Stimulated activated CD8-positive, alpha-beta memory T cell treated with anti-CD3 and anti-CD28 coated beads, Interleukin-12 subunit alpha, Interleukin-12 subunit beta, amount 100 ng/mL, for 1 hour (primary cell): ENCODE data around the gene RAB6D.
"Not testable (repeated sequence)": the region's sequence is repeated elsewhere in the genome, so short reads cannot be mapped to it uniquely, and the experiment has no call there.

ENCODE experiments used
- DNase-seq: peaks from one replicate; pipeline ENCODE4 v3.0.0-alpha.2; 2020; ENCODE audit warnings: low read depth

Gene RAB6D

DNA sequence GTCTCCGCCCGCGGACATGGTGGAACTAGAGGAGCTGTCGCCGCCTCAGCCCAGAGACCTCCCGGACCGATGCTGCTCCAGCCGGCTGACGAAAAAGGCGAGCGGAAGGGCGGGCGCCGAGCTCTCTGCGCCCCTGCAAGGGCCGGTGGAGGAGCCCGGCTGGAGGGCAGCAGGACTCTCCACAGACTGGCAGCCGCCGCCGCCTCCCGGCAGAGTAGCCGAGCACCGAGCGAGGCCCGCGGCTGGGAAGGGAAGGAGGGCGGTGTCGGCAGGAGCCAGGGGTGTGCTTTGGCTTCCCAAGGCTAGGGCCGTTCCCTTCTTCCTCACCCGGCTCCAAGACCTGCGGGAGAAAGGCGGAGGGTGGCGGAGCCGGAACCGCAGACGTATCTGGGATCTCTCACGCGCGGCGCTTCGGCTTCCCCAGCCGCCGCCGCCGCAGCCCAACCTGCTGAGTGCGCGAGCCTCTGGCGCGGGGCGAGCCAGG is at the start of gene RAB6D:
Gene RAB6D (minus strand): TSS at position 466 of the 484 bp plus-strand sequence. CDS start 448 bp downstream, at position 18.
- not testable (repeated sequence) for DNase-seq

DNA sequence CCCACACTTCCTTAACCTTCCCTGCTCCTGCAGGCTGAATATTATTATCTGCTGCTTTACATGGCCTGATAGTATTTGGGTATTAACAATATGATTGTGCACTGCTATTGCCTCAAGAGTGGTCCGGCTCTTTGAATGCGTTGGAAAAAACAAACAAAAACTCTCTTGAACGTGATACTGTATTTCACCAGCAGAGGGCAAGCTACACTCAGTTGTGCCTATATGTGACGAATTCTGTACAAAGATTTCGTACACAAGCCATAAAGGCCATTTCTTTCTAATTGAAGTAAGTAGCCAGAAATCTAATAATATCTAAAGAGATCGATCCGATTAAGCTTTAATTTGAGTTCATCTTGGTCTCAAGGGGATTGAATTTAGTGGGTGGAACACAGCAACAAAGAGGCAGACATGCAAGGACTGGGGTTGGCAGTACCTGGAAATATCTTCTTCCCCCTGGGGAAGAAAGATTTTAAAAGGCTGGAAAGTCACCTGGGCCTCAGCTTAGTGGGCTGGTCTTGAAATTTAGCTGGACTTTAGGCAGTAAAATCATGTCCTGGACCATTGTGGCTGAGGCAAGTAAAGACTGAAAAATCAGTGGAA is 49.3 kb upstream of the RAB6D start:
- no peak for DNase-seq

DNA sequence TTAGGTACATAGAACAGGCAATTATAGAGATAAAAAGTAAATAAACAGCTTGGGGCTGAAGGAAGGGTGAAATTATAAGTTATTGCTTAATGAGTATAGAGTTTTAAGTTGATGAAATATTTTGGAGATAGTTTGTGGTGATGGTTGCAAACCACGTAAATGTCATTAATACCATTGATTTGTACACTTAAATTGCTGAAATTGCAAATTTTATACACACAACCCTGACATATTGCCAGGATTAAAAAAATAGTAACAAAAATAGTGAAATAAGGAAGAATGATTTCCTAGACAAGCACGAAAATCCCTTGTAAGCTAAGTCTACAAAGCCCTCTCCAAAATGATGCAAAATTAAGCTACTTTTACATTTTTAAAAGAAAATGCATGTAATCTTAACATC is 46.2 kb upstream of the RAB6D start:
- DNase-seq, result no peak

DNA sequence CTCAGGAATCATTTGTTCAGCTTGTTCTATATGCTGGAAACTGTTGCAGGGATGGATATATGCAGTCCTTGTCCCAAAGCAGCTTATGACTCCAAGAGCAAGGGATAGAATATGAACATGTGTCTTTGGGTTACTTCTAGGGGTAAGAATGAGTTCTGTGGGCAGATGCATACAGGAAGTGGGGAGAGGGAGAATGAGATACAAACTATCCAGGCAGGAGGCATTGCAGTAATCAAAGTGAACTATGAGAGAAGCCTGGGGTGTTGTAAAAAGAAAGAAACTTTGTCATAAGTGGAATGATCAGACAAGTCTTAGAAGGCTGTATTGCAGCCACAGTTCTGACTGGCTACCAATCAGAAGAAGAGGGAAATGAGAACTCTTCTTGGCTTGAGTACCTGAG is 44.8 kb upstream of the RAB6D start:
- DNase-seq, result no peak

DNA sequence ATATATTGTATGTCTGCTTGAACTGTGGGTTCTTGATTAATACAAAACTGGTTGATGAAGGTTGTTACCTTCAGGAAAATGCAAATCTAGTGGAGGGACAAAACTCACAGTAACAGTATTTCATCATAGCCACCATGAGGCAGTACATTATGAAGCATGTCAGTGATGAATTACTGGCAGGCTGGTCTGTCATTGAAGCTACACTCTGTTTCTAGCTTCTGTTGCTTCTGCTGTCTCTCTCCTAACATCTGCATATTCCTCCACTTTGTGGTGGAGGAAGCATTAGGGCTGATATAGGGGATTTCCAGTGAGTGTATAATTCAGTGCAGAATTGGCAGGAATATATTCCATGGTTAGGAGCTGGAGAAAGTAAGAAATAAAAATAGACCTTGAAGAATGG is 44.2 kb upstream of the RAB6D start:
- no peak for DNase-seq

- no peak for DNase-seq
These were observed 40.8 kb upstream of the RAB6D start for GRCh38 chr2:131404753-131405152.

- no peak for DNase-seq
These were observed 38.5 kb upstream of the RAB6D start for GRCh38 chr2:131402320-131403039.

- DNase-seq, result no peak
These were observed 36.9 kb upstream of the RAB6D start for GRCh38 chr2:131400849-131401248.

GRCh38 chr2:131400441-131400840 is 36.5 kb upstream of the RAB6D start:
- not testable (repeated sequence) for DNase-seq

GRCh38 chr2:131396209-131396608 is 32.2 kb upstream of the RAB6D start:
- not testable (repeated sequence) for DNase-seq

DNA sequence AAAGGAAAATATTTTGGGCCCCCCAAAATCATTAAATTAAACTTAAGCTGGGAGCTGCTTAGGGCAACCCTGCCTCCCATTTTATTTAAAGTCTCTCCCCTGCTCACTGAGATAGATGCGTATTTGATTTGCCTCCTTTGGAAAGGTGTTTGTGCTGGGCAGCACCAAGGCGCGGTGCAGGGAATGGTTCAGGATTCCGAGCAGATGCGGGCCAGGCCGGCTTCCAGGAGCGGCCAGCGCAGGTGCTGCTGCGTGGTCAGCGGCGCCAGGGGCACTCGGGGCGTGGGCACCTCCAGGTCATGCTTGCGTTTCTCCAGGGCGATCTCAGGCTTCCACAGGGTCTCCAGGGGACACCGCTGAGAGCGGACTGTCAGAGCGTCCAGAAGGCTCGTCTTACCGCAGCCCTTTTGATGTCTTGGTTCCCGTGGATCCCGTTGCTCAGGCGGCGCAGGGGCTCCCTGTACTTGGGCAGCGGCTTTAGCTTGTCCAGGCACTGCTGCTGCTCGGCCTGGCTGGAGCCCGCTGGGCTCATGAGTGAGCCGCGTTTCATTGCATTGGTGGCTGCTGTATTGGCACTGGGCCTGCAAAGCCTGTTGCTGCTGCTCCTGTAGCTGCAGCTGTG is 31.2 kb upstream of the RAB6D start:
- DNase-seq, result not testable (repeated sequence)

DNA sequence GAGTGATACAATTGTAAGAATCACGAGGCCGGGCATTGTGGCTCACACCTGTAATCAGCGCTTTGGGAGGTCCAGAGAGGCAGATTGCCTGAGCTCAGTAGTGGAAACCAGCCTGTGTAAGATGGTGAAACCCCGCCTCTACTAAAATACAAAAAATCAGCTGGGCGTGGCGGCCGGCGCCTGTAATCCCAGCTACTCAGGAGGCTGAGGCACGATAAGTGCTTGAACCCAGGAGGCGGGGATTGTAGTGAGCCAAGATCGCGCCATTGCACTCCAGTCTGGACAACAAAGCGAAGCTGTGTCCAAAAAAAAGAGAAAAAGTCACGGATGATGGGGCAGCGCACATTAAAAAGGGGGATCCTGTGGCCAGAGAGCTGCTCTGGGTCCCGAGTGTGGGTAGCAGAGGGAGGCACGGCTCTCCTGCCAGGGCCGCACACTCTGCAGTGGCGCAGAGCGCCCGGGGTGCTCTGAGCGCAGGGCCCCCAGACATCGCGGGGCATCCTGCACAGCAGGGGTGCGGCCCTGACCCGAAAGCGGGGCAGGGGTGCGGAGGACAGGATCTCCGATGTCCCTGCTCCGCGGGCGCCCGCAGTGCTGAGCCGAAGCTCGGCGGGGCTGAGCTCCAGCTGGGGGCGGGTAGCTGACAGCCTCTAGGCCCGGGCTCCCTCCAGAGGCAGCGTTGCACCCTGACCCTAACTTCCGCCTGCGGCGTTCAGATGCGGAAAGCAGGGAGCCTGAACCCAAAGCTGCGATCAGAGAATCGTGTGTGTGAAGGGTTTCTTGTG is 30.4 kb upstream of the RAB6D start:
- no peak for DNase-seq

- DNase-seq, result not testable (repeated sequence)
These were observed 28.0 kb upstream of the RAB6D start for GRCh38 chr2:131391953-131392352.

GRCh38 chr2:131391471-131391870 is 27.5 kb upstream of the RAB6D start:
- DNase-seq, result not testable (repeated sequence)

GRCh38 chr2:131390495-131391130 is 26.6 kb upstream of the RAB6D start:
- DNase-seq, result not testable (repeated sequence)

DNA sequence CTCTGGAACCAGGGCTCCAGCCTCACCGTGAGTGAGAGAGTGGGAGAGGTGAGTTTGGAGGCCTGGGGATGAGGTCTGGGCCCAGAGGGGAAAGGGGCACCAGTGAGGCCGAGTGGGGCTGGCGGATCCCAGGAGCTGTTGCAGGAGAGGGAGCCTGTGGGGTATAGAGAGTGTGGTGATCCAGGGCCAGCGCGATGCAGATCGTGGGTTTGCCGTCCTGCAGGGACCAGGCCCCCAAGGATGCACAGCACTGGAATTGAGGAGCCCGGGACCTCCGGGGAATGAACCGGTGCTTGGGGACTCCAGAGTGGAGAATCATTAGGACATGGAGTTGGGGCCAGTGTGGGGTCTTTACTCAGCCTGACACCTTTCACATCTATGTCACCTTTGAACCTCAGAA is 25.7 kb upstream of the RAB6D start:
- DNase-seq, result no peak

DNA sequence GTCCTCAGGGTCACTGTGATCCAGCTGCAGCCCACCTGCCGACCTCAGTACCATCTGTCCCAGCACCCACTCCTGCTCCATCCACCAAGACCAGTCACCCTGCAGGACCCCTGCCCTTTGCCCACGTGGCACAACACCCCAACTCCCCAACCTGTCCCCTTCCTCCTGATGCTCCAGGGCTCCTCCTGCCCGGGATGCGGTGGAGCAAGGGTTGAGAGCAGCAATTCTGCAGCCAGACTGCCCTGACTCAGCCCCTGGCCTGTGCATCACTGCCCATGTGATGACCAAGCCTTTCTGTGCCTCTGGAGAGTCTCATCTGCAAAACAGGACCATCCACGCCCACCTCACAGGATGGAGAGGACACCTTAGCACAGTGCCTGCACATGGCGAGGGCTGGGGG is 24.9 kb upstream of the RAB6D start:
- not testable (repeated sequence) for DNase-seq

- DNase-seq, result not testable (repeated sequence)
These were observed 9.1 kb upstream of the RAB6D start for GRCh38 chr2:131373111-131373510.

- no peak for DNase-seq
These were observed 6.0 kb upstream of the RAB6D start for GRCh38 chr2:131369954-131370353.

GRCh38 chr2:131368493-131369066 is 4.6 kb upstream of the RAB6D start:
- not testable (repeated sequence) for DNase-seq

- DNase-seq, result no peak
These were observed 3.4 kb upstream of the RAB6D start for GRCh38 chr2:131367352-131367751.
